ENCODE results near the gene GPSM1.
A peak's percentile ranks its signal among the peaks of the same experiment; 100 is the strongest.

The GPSM1 gene

GRCh38 chr9:136327304-136327974, at the start of gene GPSM1:
TSS of gene GPSM1 (plus strand) at chr9:136327539. CDS start at chr9:136327696, 157 bp downstream.
- TF ChIP-seq ZFX (IDR thresholded peaks at IDR 0.05; ENCODE audit: borderline replicate concordance): no peak
- no peak for TF ChIP-seq CTCF (IDR thresholded peaks at IDR 0.05)
- H3K27ac ChIP-seq: peak within 1 kb of the TSS; percentile 55

- no peak overlapping the region for H3K27ac ChIP-seq
- TF ChIP-seq ZFX (IDR thresholded peaks at IDR 0.05; ENCODE audit: borderline replicate concordance): no peak
Observed at GRCh38 chr9:136277746-136278145, 49.6 kb upstream of the GPSM1 start.

- TF ChIP-seq ZFX (IDR thresholded peaks at IDR 0.05; ENCODE audit: borderline replicate concordance): no peak
- TF ChIP-seq CTCF (IDR thresholded peaks at IDR 0.05): no peak
- no peak overlapping the region for H3K27ac ChIP-seq
Observed at GRCh38 chr9:136278221-136278620, 49.1 kb upstream of the GPSM1 start.

GRCh38 chr9:136278894-136279293, 48.4 kb upstream of the GPSM1 start:
- TF ChIP-seq ZFX (IDR thresholded peaks at IDR 0.05; ENCODE audit: borderline replicate concordance) (no peak), CTCF (IDR thresholded peaks at IDR 0.05) (no peak)
- H3K27ac ChIP-seq: no peak overlapping the region

GRCh38 chr9:136279471-136279870, 47.9 kb upstream of the GPSM1 start:
- no peak overlapping the region for H3K27ac ChIP-seq
- TF ChIP-seq ZFX (IDR thresholded peaks at IDR 0.05; ENCODE audit: borderline replicate concordance) (no peak), CTCF (IDR thresholded peaks at IDR 0.05) (no peak)

- no peak for TF ChIP-seq CTCF (IDR thresholded peaks at IDR 0.05)
- no peak for TF ChIP-seq ZFX (IDR thresholded peaks at IDR 0.05; ENCODE audit: borderline replicate concordance)
- no peak overlapping the region for H3K27ac ChIP-seq
Observed at GRCh38 chr9:136280535-136281315, 46.6 kb upstream of the GPSM1 start.

GRCh38 chr9:136281421-136282271, 45.7 kb upstream of the GPSM1 start:
- H3K27ac ChIP-seq: no peak overlapping the region
- no peak for TF ChIP-seq CTCF (IDR thresholded peaks at IDR 0.05)
- no peak for TF ChIP-seq ZFX (IDR thresholded peaks at IDR 0.05; ENCODE audit: borderline replicate concordance)

All from 22Rv1 (cell line).